ENCODE data around the gene GALNS.
"Not testable (repeated sequence)": the region's sequence is repeated elsewhere in the genome, so short reads cannot be mapped to it uniquely, and the experiment has no call there.

GALNS gene, protein sequence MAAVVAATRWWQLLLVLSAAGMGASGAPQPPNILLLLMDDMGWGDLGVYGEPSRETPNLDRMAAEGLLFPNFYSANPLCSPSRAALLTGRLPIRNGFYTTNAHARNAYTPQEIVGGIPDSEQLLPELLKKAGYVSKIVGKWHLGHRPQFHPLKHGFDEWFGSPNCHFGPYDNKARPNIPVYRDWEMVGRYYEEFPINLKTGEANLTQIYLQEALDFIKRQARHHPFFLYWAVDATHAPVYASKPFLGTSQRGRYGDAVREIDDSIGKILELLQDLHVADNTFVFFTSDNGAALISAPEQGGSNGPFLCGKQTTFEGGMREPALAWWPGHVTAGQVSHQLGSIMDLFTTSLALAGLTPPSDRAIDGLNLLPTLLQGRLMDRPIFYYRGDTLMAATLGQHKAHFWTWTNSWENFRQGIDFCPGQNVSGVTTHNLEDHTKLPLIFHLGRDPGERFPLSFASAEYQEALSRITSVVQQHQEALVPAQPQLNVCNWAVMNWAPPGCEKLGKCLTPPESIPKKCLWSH

GRCh38 chr16:88856828-88857727 is at the start of gene GALNS, which contains the start of gene TRAPPC2L:
Gene GALNS, minus strand, starts transcription at chr16:88856947. Its CDS starts 70 bp downstream, at chr16:88856877.
Gene TRAPPC2L, plus strand, starts transcription at chr16:88857127. Its CDS starts 24 bp downstream, at chr16:88857151.
- DNase-seq, result peak; percentile 85 to 92

- no peak for DNase-seq
Measured at GRCh38 chr16:88906020-88906419, 49.3 kb upstream of the GALNS start.

DNA sequence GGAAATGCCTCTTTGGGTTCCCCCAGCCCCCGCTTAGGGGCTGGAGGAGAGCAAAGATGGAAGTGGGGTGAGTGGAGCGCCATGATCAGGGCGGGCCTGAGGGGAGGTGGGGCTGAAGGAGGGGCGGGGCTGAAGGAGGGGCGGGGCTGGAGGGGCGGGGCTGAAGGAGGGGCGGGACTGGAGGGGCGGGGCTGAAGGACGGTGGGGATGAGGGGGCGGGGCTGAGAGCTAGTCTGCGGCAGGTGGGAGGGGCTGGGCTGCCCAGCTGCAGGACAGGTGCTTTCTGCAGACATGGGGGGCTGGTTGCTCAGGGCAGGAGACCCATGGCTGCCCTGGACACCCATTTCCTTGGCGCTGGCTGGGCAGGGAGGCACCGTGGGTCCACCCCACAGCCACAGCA is 48.8 kb upstream of the GALNS start:
- DNase-seq, result no peak

DNA sequence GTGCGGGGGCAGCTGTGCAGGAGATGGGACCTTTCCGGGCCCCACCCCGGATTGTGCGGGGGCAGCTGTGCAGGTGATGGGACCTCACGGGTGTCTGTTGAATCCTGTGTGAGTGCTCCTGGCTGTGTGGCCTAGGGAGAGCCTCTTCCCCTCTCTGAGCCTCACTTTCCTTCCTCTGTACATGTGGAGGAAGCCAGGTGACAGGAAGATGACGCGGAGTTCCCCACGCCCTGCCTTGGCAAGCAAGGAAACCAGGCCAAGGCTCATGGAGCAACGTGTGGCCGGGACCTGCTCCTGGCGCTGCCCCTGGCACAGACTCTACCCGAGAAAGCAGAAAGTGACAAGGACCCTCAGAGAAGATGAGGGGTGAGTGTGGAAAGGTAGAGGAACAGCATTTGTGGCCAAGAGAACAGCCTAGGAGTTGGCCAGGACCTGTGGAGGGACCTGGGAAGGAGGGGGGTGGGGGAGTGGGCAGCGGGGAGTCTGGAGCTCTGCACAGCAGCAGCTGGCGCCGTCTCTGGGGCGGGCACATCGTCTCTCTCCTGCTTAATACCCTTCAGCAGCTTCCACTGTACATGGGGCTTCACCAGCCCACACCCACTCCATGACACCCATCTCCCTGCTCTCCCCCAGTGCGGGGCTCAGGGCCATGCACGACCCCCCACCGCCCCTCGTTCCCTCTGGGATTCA is 48.1 kb upstream of the GALNS start:
- no peak for DNase-seq

GRCh38 chr16:88903267-88903666 is 46.5 kb upstream of the GALNS start:
- no peak for DNase-seq

GRCh38 chr16:88902744-88903143 is 46.0 kb upstream of the GALNS start:
- DNase-seq, result no peak

DNA sequence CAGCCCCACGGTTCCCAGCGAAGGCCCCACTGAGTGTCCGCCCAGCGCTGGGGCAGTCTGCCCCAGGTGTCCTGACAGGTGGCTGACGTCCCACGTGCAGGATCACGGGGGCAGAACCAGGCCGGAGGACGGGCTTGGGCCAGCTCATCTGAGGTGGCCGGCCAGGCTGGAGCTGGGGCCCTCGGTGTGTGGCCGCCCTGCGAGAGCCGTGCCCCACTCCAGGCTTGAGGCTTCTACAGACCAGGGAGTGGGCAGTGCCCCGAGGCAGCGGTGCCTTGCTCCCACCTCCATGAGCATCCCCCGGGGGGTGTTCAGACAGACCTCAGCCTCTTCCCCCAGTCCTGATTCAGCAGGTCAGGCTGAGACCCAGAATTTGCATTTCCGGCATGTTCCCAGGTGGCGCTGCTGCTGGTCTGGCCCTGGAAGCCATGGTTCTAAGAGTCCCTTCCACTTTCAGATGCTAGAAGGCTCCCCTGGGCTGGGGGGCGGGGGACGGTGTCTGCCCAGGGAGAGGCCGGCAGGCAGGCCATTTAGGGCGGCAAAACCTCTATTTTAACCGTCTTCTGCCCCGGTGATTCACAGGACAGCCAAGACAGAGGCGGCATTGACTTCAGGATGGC is 45.1 kb upstream of the GALNS start:
- no peak for DNase-seq

- no peak for DNase-seq
Measured at GRCh38 chr16:88900662-88901052, 43.9 kb upstream of the GALNS start.

- DNase-seq, result no peak
Measured at GRCh38 chr16:88899901-88900661, 43.3 kb upstream of the GALNS start.

DNA sequence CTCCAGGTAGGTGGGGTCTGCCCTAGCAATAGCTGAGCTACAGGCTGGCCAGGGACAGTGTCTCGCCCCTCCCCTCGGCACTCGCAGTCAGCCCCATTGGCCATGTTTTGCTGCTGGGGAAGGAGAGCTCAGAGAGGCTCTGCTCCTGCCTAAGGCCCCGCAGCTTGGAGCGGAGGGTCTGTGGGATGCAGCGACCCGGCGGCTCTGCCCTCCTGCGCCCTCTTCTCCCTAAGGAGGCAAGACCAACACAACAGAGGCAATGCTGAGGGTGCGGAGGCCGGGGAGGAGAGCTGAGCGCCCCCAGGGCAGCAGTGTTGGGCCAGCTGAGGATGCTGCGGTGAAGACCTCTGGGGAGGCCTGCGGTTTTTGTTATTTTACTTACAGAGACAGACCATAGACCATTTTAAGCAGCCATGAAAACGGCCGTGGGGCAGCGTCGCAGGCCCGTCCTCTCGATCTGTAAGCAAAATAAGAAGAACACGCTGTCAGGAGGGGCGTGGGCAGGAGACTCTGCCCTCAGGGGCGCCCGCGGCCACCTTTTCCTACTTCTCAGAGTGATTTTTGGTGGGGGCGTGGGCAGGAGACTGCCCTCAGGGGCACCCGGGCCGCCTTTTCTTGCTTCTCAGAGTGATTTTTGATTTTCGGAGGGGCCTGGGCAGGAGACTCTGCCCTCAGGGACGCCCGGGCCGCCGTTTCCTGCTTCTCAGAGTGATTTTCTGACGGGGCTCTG is 41.1 kb upstream of the GALNS start:
- DNase-seq, result no peak

DNA sequence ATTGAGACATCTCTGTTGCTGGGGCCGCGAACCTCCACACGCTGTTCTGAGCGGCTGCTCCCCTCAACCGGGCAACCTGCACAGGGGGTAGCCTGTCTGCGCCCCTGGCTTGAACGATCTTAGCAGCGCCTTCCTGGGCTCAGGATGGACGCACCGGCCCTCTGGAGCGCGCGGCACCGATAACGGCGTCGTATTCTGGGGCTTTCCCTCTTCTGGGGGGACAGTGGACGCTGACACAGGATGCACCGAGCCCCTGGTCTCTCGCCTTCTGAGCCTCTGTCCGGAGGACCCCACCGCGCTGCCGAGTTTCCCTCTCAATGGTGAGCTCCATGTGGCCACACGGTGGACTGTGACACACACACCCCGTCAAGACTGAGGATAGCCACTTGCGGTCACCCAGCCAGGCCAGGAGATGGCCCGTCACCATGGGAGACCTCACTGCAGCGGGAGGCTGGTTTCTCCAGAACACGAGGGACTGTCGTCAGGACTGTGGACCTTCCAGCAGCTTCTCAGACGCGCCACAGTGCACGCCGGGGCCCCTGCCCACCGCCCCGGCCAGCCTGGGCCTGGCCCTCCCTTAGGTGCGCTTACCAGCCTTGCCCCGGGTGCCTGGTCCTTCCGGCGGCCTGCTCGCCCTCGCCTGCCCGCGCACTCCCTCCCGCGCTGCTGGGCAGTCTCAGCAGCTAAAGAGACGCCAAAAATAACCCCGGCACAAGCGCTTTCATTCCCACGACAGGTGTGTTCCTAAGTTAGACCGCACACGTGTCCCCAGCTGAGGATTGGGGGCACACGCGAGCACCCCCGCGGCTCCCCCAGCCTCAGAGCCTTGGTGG is 39.7 kb upstream of the GALNS start:
- DNase-seq, result no peak

DNA sequence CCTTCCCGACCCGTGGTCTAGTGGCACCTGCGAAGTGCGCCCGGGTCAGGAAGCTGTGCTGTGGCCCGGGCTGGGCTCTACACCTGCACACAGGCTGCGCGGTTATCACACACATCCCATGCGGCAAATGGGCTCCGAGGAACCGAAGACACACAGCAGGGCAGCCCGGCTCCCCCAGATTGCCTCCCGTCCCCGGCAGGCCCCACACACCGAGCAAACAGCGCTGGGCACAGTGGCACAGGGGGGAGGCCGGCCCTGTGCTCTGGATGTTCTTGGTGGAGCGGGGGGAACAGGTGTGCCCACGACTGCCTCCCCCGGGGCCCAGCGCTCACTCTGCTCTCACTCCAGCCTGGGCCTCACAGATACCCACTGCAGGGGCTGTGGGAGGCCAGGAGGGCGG is 38.6 kb upstream of the GALNS start:
- DNase-seq, result no peak

GRCh38 chr16:88894681-88895300 is 38.0 kb upstream of the GALNS start:
- no peak for DNase-seq

DNA sequence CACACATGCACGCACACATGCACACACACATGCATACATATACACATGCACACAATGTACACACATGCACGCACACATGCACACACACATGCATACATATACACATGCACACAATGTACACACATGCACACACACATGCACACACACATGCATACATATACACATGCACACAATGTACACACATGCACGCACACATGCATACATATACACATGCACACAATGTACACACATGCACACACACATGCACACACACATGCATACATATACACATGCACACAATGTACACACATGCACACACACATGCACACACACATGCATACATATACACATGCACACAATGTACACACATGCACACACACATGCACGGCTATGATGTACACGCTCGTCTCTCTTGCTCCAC is 37.5 kb upstream of the GALNS start:
- not testable (repeated sequence) for DNase-seq

DNA sequence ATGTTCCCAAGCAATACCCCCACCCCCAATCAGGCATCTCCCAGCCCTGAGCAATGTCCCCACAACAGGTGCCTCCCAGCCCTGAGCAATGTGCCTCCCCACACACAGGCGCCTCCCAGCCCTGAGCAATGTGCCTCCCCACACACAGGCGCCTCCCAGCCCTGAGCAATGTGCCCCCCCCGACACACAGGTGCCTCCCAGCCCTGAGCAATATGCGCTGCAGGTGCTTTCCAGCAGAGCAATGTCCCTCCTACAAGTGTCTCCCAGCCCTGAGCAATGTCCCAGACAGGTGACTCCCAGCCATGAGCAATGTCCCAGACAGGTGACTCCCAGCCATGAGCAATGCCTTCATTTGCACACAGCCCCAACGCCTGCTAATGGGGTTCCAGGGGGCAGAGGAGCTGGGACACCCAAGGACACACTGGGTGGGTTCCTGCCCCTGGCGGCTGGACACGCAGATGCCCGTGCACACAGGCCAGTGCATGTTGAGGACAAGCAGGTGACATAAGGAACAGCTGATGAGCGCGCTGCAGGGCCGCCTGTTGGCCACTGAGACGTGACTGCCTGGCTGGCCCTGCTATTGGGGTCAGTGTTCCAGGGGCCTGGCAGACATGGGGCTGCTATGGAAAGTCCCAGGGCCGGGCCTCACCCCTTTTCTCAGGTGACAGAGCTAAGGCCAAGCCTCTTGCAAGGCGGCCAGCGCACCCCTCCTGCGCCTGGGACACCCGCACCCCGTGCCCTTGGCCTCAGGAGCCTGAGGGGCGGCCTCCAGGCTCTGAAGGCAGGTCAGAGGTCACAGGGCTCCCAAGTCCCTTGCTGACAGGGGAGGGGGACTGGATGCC is 36.6 kb upstream of the GALNS start:
- DNase-seq, result no peak

- DNase-seq, result no peak
Measured at GRCh38 chr16:88892065-88892464, 35.3 kb upstream of the GALNS start.

DNA sequence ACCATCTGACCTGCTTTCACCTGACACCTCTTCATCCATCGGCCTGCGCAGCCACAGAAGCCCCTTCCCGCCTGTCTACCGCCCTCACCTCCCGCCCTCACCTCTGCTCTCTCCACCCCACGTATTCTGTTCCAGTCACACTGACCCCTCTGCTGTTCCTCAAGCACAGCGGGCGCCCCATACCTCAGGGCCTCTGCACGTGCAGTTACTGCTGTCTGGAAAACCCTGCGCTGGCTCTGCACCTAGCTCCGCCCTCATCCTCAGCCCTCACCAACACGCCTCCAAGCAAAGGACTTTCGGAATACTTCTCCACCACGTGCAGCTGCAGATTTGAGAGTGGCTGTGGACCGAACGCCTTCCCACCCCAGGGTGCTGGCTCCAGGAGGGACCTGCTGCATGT is 34.3 kb upstream of the GALNS start:
- DNase-seq, result no peak

- not testable (repeated sequence) for DNase-seq
Measured at GRCh38 chr16:88889702-88890352, 33.1 kb upstream of the GALNS start.

All from NCI-H1930 (cell line).